Rectal smooth muscle tissue (tissue), 1 donor: Measurements from ENCODE around the gene HCN1.
"Not testable (repeated sequence)": the region's sequence is repeated elsewhere in the genome, so short reads cannot be mapped to it uniquely, and the experiment has no call there.

Source experiments
- H3K27ac ChIP-seq: one replicate; pipeline ENCODE4 v1.7.0; 2013; ENCODE audit warnings: low read depth, low read length, inconsistent platforms
- H3K27me3 ChIP-seq: one replicate; pipeline ENCODE4 v1.7.0; 2013; ENCODE audit warnings: low read length; ENCODE audit not compliant: control insufficient read depth, insufficient read depth
- H3K36me3 ChIP-seq: one replicate; pipeline ENCODE4 v1.7.0; 2013; ENCODE audit warnings: low read length; ENCODE audit not compliant: control insufficient read depth, insufficient read depth
- H3K4me1 ChIP-seq: one replicate; pipeline ENCODE4 v1.7.0; 2013; ENCODE audit warnings: low read length; ENCODE audit not compliant: control insufficient read depth, insufficient read depth
- H3K4me3 ChIP-seq: one replicate; pipeline ENCODE4 v1.7.0; 2013; ENCODE audit warnings: low read length
- H3K9ac ChIP-seq: one replicate; pipeline ENCODE4 v1.7.0; 2013; ENCODE audit warnings: low read length

HCN1 gene

DNA sequence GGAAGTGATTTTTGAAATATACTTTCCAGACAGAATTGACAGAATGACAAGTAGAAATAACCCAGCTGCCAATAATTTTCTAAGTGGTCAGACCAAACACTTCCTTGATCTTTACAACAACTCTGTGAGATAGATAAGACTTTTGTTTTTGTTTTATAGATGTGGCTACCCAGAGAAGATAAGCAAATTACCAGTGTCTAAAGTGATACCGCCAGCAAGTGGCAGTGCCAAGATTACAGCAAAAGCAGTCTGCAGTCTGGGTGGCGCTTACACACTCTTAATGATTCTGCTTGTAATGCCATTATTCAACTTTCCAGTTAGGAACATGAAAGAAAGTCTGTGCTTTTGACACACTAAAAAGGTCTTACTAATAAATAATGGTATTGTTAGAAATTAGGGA is 92.1 kb downstream of the HCN1 start:
- Histone ChIP-seq H3K36me3 (no peaks in the 10 kb centered on the region), H3K4me3 (no peak overlapping the region), H3K27me3 (no peaks in the 10 kb centered on the region), H3K4me1 (no peaks in the 10 kb centered on the region), H3K27ac (no peak overlapping the region), H3K9ac (no peak overlapping the region)

DNA sequence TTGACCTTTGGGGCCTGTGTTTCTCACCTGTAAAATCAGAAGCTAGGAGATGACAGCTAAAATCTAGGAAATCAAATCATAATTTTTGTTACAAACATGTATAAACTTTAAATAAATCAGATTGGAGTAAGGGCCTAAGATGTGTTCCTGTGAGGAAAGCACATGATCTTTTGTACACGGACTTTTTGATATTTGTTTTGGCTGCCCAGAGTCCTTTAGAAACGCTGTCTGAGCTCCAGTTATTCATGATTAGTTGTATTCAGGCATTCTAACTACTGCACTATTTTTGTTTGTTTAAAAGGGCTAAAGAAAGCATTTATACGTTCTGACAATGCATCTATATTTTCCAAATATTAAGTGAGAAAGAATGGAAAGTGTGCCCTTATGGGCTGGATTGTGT is 94.8 kb downstream of the HCN1 start:
- Histone ChIP-seq H3K9ac (no peak overlapping the region), H3K4me1 (no peaks in the 10 kb centered on the region), H3K27me3 (no peaks in the 10 kb centered on the region), H3K27ac (no peak overlapping the region), H3K36me3 (no peaks in the 10 kb centered on the region), H3K4me3 (no peak overlapping the region)

- H3K4me3 ChIP-seq, result no peak overlapping the region
- H3K9ac ChIP-seq, result no peak overlapping the region
- no peaks in the 10 kb centered on the region for H3K36me3 ChIP-seq
- no peaks in the 10 kb centered on the region for H3K4me1 ChIP-seq
- no peak overlapping the region for H3K27ac ChIP-seq
- no peaks in the 10 kb centered on the region for H3K27me3 ChIP-seq
These were observed 99.9 kb downstream of the HCN1 start for GRCh38 chr5:45596320-45596719.

DNA sequence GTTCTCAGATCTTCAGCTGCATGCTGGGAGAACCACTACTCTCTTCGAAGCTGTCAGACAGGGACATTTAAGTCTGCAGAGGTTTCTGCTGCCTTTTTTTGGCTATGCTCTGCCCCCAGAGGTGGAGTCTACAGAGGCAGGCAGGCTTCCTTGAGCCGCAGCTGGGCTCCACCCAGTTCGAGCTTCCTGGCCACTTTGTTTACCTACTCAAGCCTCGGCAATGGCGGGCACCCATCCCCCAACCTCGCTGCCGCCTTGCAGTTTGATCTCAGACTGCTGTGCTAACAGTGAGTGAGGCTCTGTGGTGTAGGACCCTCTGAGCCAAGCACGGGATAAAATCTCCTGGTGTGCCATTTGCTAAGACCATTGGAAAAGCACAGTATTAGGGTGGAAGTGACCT is 110.2 kb downstream of the HCN1 start:
- H3K9ac ChIP-seq, H3K27ac ChIP-seq, H3K36me3 ChIP-seq, H3K4me3 ChIP-seq, H3K27me3 ChIP-seq, H3K4me1 ChIP-seq: not testable (repeated sequence)

DNA sequence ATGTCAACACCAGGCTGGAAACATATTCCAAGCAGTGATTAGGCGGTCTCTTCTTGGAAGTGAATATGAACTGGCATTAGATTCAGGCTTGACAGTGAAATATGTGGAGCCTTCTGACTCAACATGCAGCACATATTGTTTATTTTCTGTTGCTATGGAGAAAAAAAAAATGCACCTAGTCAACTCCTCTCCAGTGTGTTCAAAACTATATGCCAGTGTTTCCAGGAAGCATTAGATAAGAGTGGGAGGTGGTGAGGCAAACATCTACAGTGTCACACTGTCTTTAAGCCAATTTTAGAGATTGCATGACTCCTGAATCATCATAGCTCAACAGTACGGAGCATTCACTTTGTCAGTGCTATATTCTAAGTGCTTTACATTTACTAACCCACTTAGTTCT is 117.9 kb downstream of the HCN1 start:
- H3K4me1 ChIP-seq, result no peaks in the 10 kb centered on the region
- no peak overlapping the region for H3K9ac ChIP-seq
- H3K27ac ChIP-seq, result no peak overlapping the region
- no peaks in the 10 kb centered on the region for H3K36me3 ChIP-seq
- H3K27me3 ChIP-seq, result no peaks in the 10 kb centered on the region
- no peak overlapping the region for H3K4me3 ChIP-seq

GRCh38 chr5:45568813-45569212 is 127.4 kb downstream of the HCN1 start:
- no peak overlapping the region for H3K27ac ChIP-seq
- no peak overlapping the region for H3K4me3 ChIP-seq
- no peaks in the 10 kb centered on the region for H3K36me3 ChIP-seq
- no peak overlapping the region for H3K9ac ChIP-seq
- H3K27me3 ChIP-seq, result no peaks in the 10 kb centered on the region
- H3K4me1 ChIP-seq, result no peaks in the 10 kb centered on the region

DNA sequence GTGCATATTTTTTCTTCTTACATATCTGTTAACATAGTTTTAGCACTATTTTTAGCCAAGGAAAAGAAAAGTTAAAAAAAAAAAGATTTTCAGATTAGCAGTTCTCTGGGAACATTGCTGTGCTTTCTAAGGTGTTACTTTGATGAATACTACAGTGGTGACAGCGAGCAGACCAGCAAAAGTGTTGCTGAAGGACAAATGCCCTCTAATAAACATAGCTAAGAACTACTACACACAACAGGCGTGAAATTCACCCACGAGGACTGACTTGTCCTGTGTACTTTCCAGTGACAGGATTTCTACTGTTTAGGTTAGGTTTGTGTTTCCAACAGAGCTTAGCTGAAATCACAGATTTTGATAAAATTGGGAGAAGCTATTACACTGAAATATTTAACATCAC is 153.8 kb downstream of the HCN1 start:
- no peak overlapping the region for H3K27ac ChIP-seq
- H3K27me3 ChIP-seq, result no peaks in the 10 kb centered on the region
- no peaks in the 10 kb centered on the region for H3K4me1 ChIP-seq
- no peaks in the 10 kb centered on the region for H3K36me3 ChIP-seq
- H3K4me3 ChIP-seq, result no peak overlapping the region
- no peak overlapping the region for H3K9ac ChIP-seq

GRCh38 chr5:45533663-45534062 is 162.5 kb downstream of the HCN1 start:
- Histone ChIP-seq H3K9ac (no peak overlapping the region), H3K27me3 (no peaks in the 10 kb centered on the region), H3K4me3 (no peak overlapping the region), H3K36me3 (no peaks in the 10 kb centered on the region), H3K27ac (no peak overlapping the region), H3K4me1 (no peaks in the 10 kb centered on the region)

- H3K4me1 ChIP-seq, result no peaks in the 10 kb centered on the region
- H3K36me3 ChIP-seq, result no peaks in the 10 kb centered on the region
- H3K27ac ChIP-seq, result no peak overlapping the region
- H3K4me3 ChIP-seq, result no peak overlapping the region
- H3K9ac ChIP-seq, result no peak overlapping the region
- H3K27me3 ChIP-seq, result no peaks in the 10 kb centered on the region
These were observed 163.2 kb downstream of the HCN1 start for GRCh38 chr5:45532826-45533624.

DNA sequence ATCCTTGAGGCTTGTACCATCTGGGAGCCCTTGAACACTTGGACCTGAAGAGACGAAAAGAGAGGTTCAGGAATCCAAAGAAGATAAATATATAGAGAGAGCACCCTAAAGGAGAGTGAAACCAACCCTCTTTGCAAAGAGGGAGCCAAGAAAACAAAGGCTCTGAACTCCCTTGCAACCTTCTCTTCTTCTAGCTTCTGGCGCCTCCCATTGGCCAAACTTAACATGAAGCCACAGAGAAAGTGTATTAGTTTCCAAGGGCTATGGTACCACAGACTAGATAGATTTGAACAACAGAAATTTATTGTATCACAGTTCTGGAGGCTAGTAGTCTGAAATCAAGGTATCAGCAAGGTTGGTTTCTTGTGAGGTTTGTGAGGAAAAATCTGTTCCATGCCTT is 175.1 kb downstream of the HCN1 start:
- Histone ChIP-seq H3K4me3 (no peak overlapping the region), H3K27me3 (no peaks in the 10 kb centered on the region), H3K27ac (no peak overlapping the region), H3K36me3 (no peaks in the 10 kb centered on the region), H3K9ac (no peak overlapping the region), H3K4me1 (no peaks in the 10 kb centered on the region)

DNA sequence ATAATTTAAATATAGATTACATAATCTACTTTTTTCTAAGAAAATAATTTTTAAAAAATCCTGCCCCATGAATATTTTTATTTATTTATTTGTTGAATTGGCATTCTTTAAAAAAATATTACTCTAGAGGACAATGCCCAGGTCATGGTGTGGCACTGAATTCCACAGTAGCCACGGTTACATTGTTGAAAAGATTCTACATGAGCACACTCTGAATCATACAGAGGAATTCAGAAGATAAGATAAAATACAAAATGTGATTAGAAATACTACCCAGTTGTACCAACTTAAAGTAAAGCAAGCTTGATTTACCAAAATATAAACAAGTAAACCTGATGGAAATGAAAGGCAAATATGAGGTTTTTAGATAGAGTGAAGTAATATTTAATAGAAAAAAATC is 183.7 kb downstream of the HCN1 start:
- Histone ChIP-seq H3K27me3 (no peaks in the 10 kb centered on the region), H3K4me1 (no peaks in the 10 kb centered on the region), H3K36me3 (no peaks in the 10 kb centered on the region), H3K27ac (no peak overlapping the region), H3K4me3 (no peak overlapping the region), H3K9ac (no peak overlapping the region)

DNA sequence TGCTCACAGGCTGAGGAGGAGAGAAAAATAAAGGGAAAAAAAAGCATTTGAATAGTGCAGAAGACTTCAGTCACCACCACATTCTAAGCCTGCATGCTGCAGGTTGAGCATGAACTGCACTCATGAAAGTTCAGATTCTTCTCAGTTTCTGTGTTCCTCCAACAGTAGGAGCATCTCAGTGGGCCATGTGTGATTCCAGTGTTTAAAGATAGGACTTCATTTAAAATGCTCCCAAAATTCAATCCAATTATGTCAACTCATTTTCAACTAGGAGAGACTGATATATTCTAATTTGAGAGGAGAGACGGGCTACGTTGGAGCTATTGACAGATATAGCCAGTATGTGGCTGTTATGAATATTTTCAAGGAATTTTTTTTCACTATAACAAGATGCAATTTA is 186.8 kb downstream of the HCN1 start:
- H3K4me3 ChIP-seq, result no peak overlapping the region
- no peak overlapping the region for H3K27ac ChIP-seq
- H3K36me3 ChIP-seq, result no peaks in the 10 kb centered on the region
- no peak overlapping the region for H3K9ac ChIP-seq
- no peaks in the 10 kb centered on the region for H3K4me1 ChIP-seq
- no peaks in the 10 kb centered on the region for H3K27me3 ChIP-seq

DNA sequence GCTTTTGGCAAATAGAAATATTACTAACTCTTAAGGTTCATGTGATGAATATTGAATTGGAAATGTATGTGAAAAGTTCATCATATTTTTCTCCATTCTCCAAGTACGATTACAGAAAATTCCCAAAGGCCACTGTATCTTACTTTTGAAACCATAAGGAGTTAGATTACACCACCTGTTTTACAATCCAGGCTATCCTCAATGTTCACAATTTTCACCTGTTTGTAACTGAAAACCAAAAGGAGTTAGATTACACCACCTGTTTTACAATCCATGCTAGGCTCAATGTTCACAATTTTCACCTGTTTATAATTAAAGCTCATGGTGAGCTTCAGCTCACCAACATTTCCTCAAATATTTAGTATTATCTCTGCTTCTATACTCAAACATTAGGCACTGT is 188.0 kb downstream of the HCN1 start:
- H3K9ac ChIP-seq, result no peak overlapping the region
- H3K36me3 ChIP-seq, result no peaks in the 10 kb centered on the region
- H3K27ac ChIP-seq, result no peak overlapping the region
- H3K4me1 ChIP-seq, result no peaks in the 10 kb centered on the region
- H3K4me3 ChIP-seq, result no peak overlapping the region
- H3K27me3 ChIP-seq, result no peaks in the 10 kb centered on the region
